Measurements from ENCODE around the gene NAV2.

Gene NAV2

DNA sequence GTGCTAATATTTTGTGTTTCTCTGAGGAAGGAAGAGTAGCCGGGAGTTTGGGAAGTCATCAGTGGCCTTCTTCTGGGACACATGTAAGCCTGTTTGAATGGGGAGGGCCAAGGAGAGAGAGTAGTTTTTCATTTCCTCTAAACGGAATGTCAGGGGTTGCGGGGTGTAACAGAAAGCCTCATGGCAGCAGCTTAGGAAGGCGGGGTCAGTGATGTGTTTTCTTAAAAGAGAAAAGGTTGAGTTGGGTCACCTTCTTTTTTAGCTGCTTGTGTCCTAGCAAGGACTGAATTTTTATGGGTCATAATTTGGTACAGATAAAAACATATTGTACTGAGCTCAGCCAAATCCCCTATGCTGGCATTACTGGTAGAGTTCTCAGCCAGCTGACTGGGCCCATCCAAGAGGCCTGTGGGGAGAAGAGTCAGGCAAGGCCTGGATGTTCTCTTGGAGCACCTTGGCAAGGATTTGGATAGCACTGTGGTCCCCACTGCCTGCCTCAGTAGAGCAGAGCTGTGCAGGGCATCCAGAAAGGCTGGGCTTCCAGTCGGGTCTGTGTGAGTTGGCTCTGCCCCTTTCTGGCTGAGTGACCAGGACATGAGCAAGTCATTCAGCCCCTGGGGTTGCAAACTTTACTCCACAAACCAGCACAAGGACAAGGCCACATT lies 29.4 kb upstream of the NAV2 start:
- no peak for DNase-seq (ENCODE audit: extremely low spot score, insufficient read length, low read depth)
- no peak for FAIRE-seq

DNA sequence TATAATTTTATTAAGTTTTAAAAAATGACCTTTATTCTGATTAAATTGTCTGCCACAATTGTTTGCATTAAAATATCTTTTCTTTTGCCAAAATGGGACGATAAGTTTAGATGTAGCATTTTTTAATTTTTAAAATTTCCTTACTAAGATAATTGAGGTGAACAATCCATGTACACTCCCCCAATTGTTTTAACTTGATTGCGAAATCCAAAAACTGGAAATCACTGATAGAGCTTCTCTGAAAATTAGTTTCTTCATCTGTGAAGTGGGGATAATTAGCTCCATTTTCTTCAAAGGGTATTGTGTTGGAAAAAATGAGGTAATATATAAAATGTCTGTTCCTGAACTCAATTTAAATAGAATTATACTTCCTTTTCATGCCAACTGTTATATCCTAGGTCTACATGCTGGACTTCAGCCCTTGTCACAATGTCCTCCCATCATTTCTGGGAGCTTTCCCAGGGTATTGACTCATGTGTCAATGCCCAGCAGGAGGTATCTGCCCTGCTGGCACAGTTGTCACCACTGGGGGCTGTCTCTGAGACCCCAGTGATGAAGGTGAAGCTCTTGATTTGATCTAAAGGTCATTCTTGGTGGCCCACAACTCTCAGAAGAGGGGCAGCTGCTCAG lies 28.7 kb upstream of the NAV2 start:
- DNase-seq (ENCODE audit: extremely low spot score, insufficient read length, low read depth) (no peak), FAIRE-seq (no peak)

DNA sequence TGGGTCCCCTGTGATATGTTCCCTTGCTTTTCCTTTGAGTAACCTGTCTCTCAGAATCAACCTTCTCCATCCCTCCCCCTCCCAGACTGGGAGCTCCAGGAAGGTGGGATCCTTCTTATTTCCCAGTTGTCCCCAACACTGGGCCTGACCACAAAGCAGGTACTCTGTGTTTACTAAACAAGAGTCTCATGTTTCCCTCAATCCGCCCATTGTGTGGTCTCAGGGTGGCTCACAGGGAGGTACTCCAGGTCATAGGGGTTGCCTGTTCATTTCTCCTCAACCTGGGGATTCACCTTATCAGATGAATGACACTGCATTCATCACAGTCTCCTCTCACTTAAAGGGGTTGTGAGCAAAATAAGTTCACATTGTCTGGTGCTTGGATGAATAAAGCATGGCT lies 26.4 kb upstream of the NAV2 start:
- FAIRE-seq (no peak), DNase-seq (ENCODE audit: extremely low spot score, insufficient read length, low read depth) (no peak)

DNA sequence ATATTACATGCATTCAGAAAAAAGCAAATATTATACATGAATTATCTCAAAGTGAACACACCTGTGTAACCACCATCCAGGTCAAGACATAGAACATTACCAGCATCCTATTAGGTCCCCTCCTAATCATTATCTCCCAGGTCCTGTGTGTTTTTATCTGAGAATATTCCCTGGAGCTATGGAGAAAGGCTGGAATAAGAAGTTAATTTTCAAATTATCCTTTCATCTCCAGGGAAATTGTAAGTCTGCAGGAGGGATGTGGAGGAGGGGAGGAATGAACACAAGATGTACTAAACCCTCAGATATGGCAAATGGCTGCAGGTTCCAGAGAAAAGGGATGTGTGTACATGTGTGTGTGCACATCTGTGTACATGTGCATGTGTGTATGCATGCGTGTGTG lies 25.2 kb upstream of the NAV2 start:
- FAIRE-seq (no peak), DNase-seq (ENCODE audit: extremely low spot score, insufficient read length, low read depth) (no peak)

DNA sequence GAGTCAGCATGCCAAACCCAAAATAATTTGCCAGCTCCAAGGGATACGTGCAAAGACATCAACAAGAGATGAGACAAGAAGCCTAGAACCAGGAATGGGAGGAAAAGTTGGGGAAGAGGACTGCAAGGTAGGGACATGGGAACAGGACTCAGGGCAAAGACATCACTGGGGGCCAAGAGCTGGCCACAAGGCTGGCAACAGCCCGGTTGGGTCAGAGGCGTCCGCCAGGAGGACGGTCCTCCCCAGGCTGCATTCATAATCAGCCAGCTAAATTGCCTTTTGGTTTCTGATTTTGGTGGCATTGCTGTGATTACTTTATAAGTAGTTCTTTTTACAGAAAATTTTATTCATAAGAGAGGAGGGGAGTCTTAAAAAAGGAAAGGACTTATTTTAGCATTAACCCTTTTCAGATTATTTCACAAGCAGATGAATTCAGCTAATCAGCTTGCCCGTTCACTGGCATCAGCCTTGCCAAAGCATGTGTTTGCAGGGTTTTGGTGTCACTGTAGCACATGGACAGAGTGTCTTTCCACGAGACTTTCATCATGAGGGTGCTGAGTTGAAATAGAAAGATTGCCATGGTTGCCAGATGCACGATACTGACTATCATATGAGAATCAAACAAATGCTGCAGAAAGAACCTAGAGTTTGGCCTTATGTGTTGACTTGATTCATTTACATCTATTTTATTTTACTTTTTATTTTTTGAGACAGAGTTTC lies 23.2 kb upstream of the NAV2 start:
- FAIRE-seq (no peak), DNase-seq (ENCODE audit: extremely low spot score, insufficient read length, low read depth) (no peak)

DNA sequence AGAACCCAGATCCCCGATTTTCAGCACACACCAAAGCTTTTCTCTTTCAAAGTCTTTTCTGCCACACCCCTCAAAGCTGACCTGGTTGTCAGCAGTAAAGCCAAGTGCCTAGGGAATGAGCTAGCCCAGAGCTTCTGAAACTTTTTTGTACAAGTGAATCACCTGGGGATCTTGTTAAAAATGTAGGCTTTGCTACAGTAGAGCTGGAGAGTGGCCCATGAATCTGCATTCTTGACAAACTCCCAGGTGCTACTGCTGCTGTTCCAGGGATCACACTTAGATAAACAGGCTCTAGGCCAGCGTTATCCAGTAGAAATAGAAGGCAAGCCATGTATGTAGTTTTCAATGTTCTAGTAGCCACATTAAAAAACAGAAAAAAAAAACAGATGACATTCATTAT lies 21.8 kb upstream of the NAV2 start:
- FAIRE-seq (no peak), DNase-seq (ENCODE audit: extremely low spot score, insufficient read length, low read depth) (no peak)

DNA sequence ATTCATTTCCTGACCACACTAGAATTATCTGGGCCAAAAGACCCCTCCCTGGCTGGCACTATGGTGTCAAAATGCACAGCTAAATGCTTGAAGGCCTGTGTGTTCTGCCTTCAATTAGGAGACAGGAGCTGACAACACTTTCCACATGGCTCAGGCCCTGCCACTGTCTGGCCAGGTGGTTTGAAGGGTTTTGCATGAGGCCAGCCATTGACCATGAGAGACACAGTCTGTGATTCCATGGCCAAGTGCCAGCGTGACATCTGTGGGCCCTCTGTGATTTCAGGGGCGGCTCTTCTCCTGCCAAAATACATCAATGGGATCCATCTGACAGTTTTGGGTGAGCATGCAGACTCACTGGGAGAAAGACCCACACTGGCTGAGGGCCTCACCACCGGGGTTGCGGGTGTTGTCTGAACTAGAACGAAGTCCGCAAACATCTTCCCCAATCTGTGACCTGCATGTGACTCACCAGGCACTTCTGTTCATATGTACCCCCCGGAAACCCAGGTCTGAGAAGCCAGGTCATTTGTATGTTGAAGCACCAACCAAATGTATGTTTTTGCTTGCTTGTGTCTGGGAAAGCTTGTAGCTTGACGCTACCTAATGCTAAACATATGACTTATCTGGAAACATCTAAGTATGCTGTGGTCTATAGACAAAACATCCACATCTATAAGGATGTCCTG lies 20.7 kb upstream of the NAV2 start:
- DNase-seq (ENCODE audit: extremely low spot score, insufficient read length, low read depth) (no peak), FAIRE-seq (no peak)

DNA sequence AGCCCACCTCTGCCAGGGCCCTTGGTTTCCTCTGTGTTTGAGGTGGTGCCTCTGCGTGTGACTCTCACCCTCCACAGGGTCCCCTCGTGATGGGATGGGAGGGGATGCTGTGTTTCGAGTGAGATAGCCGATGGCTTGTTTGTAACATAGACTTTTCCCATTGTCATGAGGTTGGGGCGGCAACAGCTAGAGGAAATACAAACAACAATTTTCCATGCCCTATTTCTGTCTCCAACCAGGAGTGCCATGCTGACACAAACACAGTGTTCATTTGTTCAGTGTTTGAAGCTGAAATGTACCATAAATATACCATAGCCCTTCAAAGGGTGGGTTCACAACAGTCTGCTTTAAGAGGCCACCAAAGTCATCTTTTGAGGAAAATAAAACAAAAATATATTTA lies 19.5 kb upstream of the NAV2 start:
- FAIRE-seq (no peak), DNase-seq (ENCODE audit: extremely low spot score, insufficient read length, low read depth) (no peak)

DNA sequence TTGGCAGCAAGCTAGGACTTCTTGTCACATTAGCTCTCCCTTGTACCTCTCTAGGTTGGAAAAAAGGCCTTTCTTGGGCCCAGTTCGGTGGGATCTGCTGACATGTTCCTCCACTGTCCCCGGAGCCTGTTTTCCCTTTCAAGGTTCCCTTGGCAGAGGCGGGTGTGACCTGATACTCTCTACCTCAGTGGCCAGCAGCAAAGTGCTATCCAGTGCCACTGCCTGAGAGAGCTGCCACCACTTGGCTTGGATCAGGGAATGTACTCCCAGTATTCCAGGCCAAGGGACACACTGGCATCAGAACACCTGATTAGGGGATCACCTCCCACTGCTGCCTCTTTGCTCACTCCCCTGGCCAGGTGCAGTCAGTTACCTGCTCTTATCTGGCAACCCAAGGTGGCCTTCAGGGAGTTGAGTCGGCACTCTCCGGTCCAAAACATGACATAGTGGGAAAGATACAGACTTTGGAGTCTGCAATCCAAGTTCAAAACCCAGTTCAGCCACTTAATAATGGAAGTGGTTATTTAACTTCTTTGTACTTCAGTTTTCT lies 17.8 kb upstream of the NAV2 start:
- DNase-seq (ENCODE audit: extremely low spot score, insufficient read length, low read depth) (no peak), FAIRE-seq (no peak)

DNA sequence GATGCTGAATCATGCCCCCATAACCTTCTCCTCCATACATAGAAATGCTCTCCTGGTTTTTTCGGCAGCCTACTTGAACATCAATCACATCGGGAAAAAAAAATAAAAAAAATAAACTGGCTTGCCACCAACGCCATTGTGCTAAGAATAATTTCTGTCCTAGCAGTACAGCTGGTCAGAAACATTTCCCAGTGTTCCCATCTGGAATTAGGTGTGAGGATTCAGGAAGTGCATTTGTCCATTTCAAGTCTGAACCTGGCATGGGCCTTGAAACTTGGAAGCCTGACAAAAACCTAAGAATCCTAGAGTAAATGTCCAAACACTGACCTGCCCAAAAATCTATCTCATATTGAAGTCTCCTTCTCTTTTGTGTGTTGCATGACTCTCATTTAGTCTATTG lies 16.6 kb upstream of the NAV2 start:
- no peak for FAIRE-seq
- no peak for DNase-seq (ENCODE audit: extremely low spot score, insufficient read length, low read depth)

DNA sequence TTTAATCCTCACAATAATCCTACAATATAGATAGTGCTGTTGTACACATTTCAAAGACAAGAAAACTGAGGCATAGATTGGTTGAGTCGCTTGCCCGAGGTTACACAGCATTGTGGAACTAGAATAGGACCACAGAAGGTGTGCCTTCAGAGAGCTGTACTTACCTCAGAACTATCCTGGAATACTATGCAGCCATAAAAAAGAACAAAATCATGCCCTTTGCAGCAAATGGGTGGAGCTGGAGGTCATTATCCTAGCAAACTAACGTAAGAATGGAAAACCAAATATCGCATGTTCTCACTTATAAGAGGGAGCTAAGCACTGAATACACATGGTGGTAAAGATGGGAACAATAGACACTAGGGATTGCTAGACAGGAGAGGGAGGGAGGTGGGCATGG lies 15.7 kb upstream of the NAV2 start:
- no peak for FAIRE-seq
- DNase-seq (ENCODE audit: extremely low spot score, insufficient read length, low read depth): no peak

DNA sequence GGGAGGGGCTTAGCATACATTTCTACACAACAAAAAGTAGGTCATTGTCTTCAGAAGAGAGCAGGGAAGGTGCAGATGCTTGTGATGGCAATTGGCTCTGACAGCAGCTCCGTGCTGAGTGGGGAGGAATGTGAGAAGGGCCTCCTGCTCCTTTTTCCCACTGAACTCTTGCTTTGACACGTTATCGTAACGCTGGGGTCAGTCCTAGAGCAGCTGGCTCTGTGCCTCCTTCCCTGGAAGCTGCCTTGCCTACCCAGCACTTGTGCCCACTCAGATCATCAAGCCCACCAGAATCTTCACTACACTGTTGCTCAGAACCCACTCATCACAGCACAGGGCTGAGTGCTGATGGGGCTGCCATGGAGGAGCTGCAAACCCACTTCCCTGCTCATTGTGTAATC lies 14.9 kb upstream of the NAV2 start:
- no peak for DNase-seq (ENCODE audit: extremely low spot score, insufficient read length, low read depth)
- FAIRE-seq: no peak

DNA sequence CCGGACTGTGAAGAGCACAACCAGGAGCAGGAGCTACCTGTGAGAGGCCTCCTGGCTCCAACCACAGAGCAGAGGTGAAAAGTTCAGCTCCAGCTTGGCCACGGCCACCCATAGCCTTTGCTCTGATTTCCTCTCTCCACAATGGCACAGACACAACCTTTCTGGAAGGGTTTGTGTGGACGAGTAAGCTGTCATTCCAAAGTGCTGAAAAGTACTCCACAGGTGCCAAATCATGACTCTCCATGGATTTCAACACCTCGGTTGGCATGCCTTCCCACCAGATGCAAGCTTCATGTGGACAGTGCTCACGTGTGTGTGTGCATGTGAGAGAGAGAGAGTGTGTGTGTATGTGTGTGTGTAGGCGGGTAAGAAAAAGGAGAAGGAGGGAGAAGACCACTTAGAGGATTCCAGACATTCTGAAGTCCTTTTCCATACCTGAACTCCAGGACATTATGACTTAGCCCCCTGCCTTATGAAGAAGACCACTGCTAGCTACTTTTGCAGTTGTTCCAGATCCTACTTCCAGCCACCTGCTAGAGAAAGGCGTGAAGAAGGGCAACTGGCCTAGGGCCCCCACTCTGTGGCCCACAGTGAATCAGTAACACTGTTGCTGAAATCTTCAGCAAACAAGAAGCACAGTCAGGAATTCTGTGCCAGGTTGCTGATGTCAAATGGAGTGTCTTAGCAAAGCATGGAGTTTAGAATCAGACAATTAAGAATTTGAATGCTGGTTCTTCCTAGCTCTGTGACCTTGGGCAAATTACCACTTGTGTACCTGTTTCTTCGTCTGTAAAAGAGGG lies 13.9 kb upstream of the NAV2 start:
- DNase-seq (ENCODE audit: extremely low spot score, insufficient read length, low read depth) (no peak), FAIRE-seq (no peak)

DNA sequence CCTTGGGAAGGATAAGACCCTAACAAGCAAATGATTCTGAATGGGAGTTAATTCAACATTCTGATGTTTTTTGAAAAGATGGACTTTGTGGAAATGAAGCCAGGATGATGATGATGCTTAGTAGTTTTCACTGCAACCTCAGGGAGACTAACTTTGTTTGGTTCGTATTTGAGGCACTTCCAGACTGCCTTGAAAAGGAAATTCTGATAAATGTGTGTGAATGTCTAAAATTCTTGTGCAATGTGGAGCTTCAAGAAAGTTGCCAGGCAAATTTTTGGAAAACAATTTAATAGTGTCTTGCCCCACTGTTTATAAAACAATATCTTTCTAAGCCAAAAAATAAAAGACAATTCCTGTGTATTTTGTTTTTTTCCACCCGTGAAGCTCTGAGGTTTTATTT lies 11.2 kb upstream of the NAV2 start:
- FAIRE-seq: no peak

DNA sequence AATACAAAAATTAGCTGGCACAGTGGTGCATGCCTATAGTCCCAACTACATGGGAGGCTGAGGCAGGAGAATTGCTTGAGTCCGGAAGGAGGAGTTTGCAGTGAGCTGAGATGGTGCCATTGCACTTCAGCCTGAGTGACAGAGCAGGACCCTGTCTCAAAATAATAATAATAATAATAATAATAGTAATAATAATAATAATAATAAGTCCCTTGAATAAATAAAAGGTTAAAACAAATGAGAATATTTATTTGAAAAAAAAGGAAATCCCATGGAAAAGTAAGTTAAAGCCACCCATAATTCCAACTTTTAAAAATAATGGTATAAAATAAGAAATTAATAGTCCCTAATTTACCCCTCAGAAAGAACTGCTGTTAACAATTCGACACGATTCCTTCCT lies 10.0 kb upstream of the NAV2 start:
- DNase-seq (ENCODE audit: extremely low spot score, insufficient read length, low read depth) (no peak), FAIRE-seq (no peak)

More for the DNA sequence above, 11.2 kb upstream of the NAV2 start:
- DNase-seq (ENCODE audit: extremely low spot score, insufficient read length, low read depth): no peak

DNA sequence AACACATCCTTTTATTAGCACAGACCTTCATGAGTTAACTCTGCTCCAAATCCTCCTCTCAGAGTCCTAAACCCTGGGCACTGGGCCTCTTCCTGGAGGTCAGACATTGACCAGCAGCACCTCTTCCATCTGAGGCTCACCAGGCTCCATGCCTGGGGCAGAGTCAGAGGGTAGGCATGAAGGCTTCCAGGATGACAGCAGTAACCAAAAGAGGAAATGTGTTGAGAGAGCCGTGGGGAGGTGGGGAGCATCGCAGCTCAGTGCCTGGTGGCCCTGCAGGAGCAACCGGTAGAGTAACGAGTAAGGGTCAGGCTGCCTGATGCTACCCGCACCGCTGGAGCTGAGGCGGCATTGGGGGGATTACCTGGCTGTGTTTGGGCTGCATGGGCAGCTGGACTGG lies 9.4 kb upstream of the NAV2 start:
- DNase-seq (ENCODE audit: extremely low spot score, insufficient read length, low read depth) (no peak), FAIRE-seq (no peak)

DNA sequence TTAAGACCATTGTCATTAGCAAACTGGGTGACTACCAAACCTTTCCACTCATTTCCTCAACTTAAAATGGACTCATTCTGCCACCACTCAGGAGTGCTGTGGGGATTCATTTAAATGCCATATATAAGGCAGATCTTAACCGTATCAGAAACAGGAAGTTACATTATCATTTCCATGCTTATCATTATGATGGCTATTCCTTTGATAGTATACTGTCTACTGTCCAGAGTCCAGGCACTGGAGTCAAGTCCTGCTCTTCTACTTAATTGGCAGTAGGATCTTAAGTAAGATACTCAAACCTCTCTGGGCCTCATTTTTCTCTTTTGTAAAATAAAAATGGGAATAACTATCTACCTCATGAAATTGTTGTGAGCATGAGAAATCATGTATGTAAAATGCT lies 8.4 kb upstream of the NAV2 start:
- DNase-seq (ENCODE audit: extremely low spot score, insufficient read length, low read depth): no peak
- FAIRE-seq: no peak

DNA sequence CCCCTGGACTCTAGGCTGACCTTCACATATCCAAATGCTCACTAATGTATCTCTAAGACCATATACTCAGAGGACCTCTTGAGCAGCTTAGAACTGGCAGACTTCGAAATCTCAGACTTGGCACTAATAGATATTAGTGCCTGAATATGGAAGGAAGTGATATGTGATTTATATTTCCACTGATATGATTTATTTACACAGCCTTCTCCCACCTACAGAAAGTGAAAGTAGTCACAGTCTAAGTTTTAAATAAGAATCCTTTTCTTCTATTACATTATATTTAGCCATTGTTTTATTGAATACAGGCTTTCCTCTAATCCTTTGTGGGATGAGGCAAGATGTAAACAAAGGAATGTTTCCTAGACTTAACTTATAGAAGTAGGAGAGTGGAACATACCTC lies 6.7 kb upstream of the NAV2 start:
- FAIRE-seq: no peak

DNA sequence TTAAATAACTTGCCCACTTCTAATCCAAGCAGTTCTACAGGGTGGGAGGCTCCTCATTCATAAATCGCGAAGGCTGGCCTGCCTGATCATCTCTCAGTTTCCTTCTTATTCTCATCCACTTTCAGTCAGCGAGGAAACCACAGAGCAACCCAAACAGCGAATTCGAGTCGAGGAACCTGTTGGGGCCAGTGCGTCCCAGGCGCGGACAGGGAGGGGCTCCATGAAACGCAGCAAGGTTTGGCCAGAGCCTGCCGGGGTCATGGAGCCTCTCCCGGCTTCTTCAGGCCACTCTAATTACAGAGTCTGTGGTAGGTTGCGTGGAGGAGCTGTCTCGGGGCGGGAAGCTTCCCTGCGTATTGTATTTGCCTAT lies 741 bp upstream of the NAV2 start:
- DNase-seq (ENCODE audit: extremely low spot score, insufficient read length, low read depth) (no peak), FAIRE-seq (no peak)

More for the DNA sequence above, 6.7 kb upstream of the NAV2 start:
- DNase-seq (ENCODE audit: extremely low spot score, insufficient read length, low read depth): no peak

Measured in GM18507 (cell line).